ENCODE data around the gene FERD3L.

FERD3L gene

GRCh38 chr7:19097165-19098055, 47.8 kb downstream of the FERD3L start:
- no peak for DNase-seq

- DNase-seq, result no peak
These were observed 49.8 kb downstream of the FERD3L start for GRCh38 chr7:19095353-19095860.
